ENCODE data around the gene ABLIM3. TPM values are rescaled to one million over a fixed set of nuclear protein-coding genes. Genes with fewer than 3 reads are reported as not detected.

Gene ABLIM3
- total and polyA plus RNA-seq, 2 experiments from 2014 or later, result 1.1 to 2.1 TPM

DNA sequence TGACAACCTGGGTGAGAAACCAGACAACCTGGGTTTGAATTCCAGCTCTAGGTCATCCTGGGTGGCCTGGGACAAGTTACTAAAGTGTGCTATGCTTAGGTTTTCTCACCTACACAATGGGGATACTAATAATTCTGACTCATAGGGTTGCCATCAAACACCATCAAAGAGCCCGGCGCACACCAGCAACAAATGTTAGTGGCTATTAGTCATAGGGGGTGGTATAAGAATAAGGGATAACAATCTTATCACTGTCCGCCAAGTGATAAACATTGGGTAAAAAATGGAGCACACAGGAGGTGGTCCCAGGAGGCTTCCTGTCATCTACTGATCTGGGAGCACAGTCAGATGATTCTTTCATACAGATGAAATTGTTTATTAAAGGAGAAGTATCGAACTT, 68.9 kb downstream of the ABLIM3 start:
- no peaks in the 10 kb centered on the region for H3K4me1 ChIP-seq (ENCODE audit: low read depth)
- no peak overlapping the region for H3K4me3 ChIP-seq
- no peaks in the 10 kb centered on the region for H3K36me3 ChIP-seq
- no peaks in the 10 kb centered on the region for H3K9me3 ChIP-seq (ENCODE audit: low read depth)
- DNase-seq (ENCODE audit: low read depth in 1 of 2, low spot score in 1 of 2), result peak in 1 of 2 donors; percentile 8
- H3K27ac ChIP-seq, result no peak overlapping the region
- no peaks in the 10 kb centered on the region for H3K27me3 ChIP-seq
- TF ChIP-seq, protein P1, sequence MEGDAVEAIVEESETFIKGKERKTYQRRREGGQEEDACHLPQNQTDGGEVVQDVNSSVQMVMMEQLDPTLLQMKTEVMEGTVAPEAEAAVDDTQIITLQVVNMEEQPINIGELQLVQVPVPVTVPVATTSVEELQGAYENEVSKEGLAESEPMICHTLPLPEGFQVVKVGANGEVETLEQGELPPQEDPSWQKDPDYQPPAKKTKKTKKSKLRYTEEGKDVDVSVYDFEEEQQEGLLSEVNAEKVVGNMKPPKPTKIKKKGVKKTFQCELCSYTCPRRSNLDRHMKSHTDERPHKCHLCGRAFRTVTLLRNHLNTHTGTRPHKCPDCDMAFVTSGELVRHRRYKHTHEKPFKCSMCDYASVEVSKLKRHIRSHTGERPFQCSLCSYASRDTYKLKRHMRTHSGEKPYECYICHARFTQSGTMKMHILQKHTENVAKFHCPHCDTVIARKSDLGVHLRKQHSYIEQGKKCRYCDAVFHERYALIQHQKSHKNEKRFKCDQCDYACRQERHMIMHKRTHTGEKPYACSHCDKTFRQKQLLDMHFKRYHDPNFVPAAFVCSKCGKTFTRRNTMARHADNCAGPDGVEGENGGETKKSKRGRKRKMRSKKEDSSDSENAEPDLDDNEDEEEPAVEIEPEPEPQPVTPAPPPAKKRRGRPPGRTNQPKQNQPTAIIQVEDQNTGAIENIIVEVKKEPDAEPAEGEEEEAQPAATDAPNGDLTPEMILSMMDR (IDR thresholded peaks at IDR 0.05; ENCODE audit: low read depth, low read length), result no peak

DNA sequence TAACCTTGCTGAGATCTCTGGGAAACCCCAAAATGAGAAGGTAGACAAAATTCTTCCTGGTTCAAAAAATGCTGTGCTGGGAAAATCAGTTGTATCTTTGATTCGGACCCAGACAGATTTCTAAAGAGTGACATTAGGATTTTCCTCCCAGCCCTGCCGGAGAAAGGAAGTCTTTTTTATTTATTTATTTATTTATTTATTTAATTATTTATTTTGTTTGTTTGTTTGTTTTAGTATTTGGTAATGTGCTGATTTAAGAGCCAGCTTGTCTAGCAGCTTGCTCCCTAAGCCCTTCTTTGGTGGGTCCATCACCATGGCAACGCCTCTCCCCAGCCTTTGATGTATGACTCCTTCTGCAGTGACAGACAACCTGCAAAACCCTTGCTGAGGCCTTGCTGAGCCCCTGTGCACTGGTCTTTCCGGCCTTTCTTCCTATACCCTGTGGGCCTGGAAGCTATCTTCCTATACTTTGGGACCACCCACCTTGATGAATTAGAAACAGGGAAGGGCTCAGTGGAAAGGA, 69.7 kb downstream of the ABLIM3 start:
- H3K9me3 ChIP-seq (ENCODE audit: low read depth), result no peaks in the 10 kb centered on the region
- H3K27me3 ChIP-seq, result no peaks in the 10 kb centered on the region
- H3K4me3 ChIP-seq, result no peak overlapping the region
- H3K27ac ChIP-seq, result no peak overlapping the region
- TF ChIP-seq, protein P1 (IDR thresholded peaks at IDR 0.05; ENCODE audit: low read depth, low read length), result no peak
- no peaks in the 10 kb centered on the region for H3K4me1 ChIP-seq (ENCODE audit: low read depth)
- no peaks in the 10 kb centered on the region for H3K36me3 ChIP-seq
- DNase-seq (ENCODE audit: low read depth in 1 of 2, low spot score in 1 of 2), result peak in 1 of 2 donors; percentile 12

DNA sequence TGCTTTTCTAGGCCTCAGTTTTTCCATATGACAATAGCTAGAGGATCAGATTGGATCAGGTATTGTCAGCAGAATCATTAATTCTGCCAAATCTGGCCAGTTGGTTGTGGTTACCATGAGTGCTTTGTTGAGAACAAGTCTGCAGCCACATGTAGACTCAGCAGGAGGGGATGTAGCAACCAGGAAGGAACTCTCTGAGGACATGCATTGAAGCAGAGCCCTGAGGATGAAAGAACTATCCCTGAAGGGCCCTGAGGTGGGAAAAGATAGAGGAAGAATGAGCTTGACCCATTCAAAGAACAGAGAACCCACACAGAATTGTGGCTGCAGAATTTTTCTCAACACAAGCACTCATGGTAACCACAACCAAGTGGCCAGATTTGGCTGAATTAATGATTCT, 70.3 kb downstream of the ABLIM3 start:
- Histone ChIP-seq H3K27ac (no peak overlapping the region), H3K9me3 (ENCODE audit: low read depth) (no peaks in the 10 kb centered on the region), H3K4me3 (no peak overlapping the region), H3K36me3 (no peaks in the 10 kb centered on the region), H3K27me3 (no peaks in the 10 kb centered on the region), H3K4me1 (ENCODE audit: low read depth) (no peaks in the 10 kb centered on the region)
- TF ChIP-seq, protein P1 (IDR thresholded peaks at IDR 0.05; ENCODE audit: low read depth, low read length), result no peak
- peak in 1 of 2 donors; percentile 56 for DNase-seq (ENCODE audit: low read depth in 1 of 2, low spot score in 1 of 2)

DNA sequence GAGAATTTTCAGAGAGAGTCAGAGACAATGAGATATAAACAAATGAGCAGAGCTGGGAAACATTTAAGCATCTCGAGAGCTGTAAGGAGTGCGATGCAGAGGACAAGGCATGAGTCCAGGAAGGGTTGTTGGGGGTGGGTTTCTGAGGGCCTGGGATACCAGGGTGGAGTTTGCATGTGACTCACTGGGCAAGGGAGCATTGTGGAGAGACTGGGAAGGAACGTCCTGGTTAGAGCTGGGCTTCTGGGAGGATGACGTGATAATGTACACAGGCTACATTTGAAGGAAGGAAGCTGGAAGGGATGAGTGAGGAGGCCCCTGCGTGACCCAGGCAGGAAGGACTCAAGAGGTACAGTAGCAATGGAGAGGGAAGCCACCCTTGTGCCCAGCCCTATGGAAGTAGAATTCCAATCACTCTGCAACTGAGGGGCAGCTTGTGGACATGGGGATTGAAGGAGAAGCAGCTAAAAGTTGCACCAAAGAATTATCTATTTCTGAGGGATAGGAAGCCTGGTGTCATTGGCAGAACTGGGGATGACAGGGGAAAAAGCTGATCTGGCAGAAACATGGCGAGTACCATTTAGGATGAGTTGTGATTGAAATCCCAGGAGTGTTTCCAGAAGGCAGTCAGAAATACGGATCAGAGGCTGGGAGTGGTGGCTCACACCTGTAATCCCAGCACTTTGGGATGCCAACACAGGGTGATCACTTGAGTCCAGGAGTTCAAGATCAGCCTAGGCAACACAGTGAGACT, 71.1 kb downstream of the ABLIM3 start:
- Histone ChIP-seq H3K36me3 (no peaks in the 10 kb centered on the region), H3K9me3 (ENCODE audit: low read depth) (no peaks in the 10 kb centered on the region), H3K27ac (no peak overlapping the region), H3K4me1 (ENCODE audit: low read depth) (no peaks in the 10 kb centered on the region), H3K4me3 (no peak overlapping the region), H3K27me3 (no peaks in the 10 kb centered on the region)
- DNase-seq (ENCODE audit: low read depth in 1 of 2, low spot score in 1 of 2), result peak in 1 of 2 donors; percentile 90
- TF ChIP-seq, protein P1 (IDR thresholded peaks at IDR 0.05; ENCODE audit: low read depth, low read length), result no peak

DNA sequence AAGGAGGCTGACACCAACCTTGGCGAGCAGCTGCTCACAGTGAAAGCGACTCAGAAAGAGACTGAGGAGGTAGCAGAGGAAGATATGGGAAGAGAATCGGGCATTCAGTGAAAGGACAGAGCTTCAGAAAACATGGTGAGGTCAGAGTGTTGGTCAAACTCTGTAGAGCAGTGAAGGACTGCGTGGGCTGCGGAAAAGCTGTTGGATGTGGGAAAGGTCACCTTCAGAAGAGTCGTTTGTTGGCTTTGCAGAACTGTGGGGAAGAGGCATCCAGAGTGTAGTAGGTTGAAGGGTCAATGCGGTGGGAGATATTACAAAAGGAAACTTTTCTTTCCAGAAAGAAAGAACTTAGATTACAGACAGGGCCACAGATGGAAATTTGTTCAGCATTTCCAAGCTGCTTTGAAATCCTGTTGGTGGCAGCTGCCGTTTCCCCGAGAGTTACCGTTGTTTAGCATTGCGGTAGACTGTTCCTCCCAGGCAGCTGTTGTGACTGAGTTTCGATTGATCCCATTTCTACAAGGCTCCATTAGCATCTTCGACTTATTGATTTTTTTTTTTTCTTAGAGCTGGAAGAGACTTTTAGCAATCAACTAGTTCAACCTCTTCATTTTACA, 72.1 kb downstream of the ABLIM3 start:
- TF ChIP-seq, protein P1 (IDR thresholded peaks at IDR 0.05; ENCODE audit: low read depth, low read length), result no peak
- no peak for DNase-seq (ENCODE audit: low read depth in 1 of 2, low spot score in 1 of 2)
- no peaks in the 10 kb centered on the region for H3K4me1 ChIP-seq (ENCODE audit: low read depth)
- H3K4me3 ChIP-seq, result no peak overlapping the region
- no peaks in the 10 kb centered on the region for H3K27me3 ChIP-seq
- H3K27ac ChIP-seq, result no peak overlapping the region
- no peaks in the 10 kb centered on the region for H3K36me3 ChIP-seq
- no peaks in the 10 kb centered on the region for H3K9me3 ChIP-seq (ENCODE audit: low read depth)
